Fibroblast of lung (primary cell): Measurements from ENCODE around the gene RASSF8. TPM values are rescaled to one million over a fixed set of nuclear protein-coding genes. Genes with fewer than 3 reads are reported as not detected.
A peak's percentile ranks its signal among the peaks of the same experiment; 100 is the strongest.

ENCODE experiments used
- DNase-seq, 2 donors: peaks; one replicate each; pipeline versions ENCODE4 v3.0.0 to v3.0.0-alpha.2; 2010; ENCODE audit warnings: low read depth in 2 of 2
- H2AFZ ChIP-seq: 2 replicates; pipeline ENCODE4 v1.5.1; 2012; ENCODE audit warnings: low read length, control low read depth, inconsistent platforms
- H3K27ac ChIP-seq: 2 replicates; pipeline ENCODE4 v1.5.1; 2011; ENCODE audit warnings: low read length, control low read depth; ENCODE audit not compliant: insufficient read depth
- H3K27me3 ChIP-seq: 2 replicates; pipeline ENCODE4 v1.5.1; 2011; ENCODE audit warnings: mild to moderate bottlenecking, low read length; ENCODE audit not compliant: control insufficient read depth, insufficient read depth
- H3K36me3 ChIP-seq: 2 replicates; pipeline ENCODE4 v1.5.1; 2011; ENCODE audit warnings: low read length; ENCODE audit not compliant: control insufficient read depth, insufficient read depth
- H3K4me1 ChIP-seq: 2 replicates; pipeline ENCODE4 v1.5.1; 2011; ENCODE audit warnings: low read length; ENCODE audit not compliant: control insufficient read depth, insufficient read depth; ENCODE audit errors: extremely low read depth
- H3K4me2 ChIP-seq: 2 replicates; pipeline ENCODE4 v1.5.1; 2011; ENCODE audit warnings: low read length, control low read depth; ENCODE audit not compliant: insufficient read depth; ENCODE audit errors: extremely low read depth
- H3K4me3 ChIP-seq, 4 experiments: fragments of 200-600 bp in 1 of 4; sonication (generic) in 1 of 4; replicated peaks in 1 of 4; 2 replicates each; pipeline ENCODE4 v1.5.1; 2011 to 2016; ENCODE audit warnings: low read length in 4 of 4, low read depth in 3 of 4, mild to moderate bottlenecking in 3 of 4, control low read depth in 2 of 4, inconsistent platforms in 1 of 4, mixed read lengths in 1 of 4; ENCODE audit not compliant: insufficient read depth in 1 of 4; ENCODE audit errors: control extremely low read depth in 1 of 4
- H3K79me2 ChIP-seq: 2 replicates; pipeline ENCODE4 v1.5.1; 2012; ENCODE audit warnings: mild to moderate bottlenecking, low read length, inconsistent platforms; ENCODE audit not compliant: control insufficient read depth, insufficient read depth
- H3K9ac ChIP-seq: 2 replicates; pipeline ENCODE4 v1.5.1; 2011; ENCODE audit warnings: mild to moderate bottlenecking, low read length, control low read depth; ENCODE audit not compliant: insufficient read depth
- H3K9me3 ChIP-seq: 2 replicates; pipeline ENCODE4 v1.5.1; 2012; ENCODE audit warnings: low read depth, low read length; ENCODE audit not compliant: control insufficient read depth, insufficient read depth
- H4K20me1 ChIP-seq: 2 replicates; pipeline ENCODE4 v1.5.1; 2011; ENCODE audit warnings: low read length; ENCODE audit not compliant: control insufficient read depth, insufficient read depth; ENCODE audit errors: extremely low read depth
- EZH2 ChIP-seq: IDR thresholded peaks from 2 replicates; pipeline ENCODE4 v1.5.1; 2012; ENCODE audit warnings: low read length, control low read depth, mild to moderate bottlenecking; ENCODE audit errors: missing control alignments
- polyA plus RNA-seq, 2 donors: library from polyadenylated mRNA; depleted of rRNA in 1 of 2; stranded (reverse) in 1 of 2; unstranded in 1 of 2; fragments of >200 nt; gene quantifications; 2 replicates each; pipeline ENCODE4 v1.2.1, GENCODE V29; 2011 to 2012; ENCODE audit warnings: missing spikeins in 1 of 2
- total RNA-seq: library from RNA; depleted of rRNA; stranded (reverse); fragments of >200 nt; gene quantifications from 2 replicates; pipeline ENCODE4 v1.2.1, GENCODE V29; 2014
- TF ChIP-seq, protein P1 (sequence below), 2 donors: IDR thresholded peaks in 1 of 2; conservative IDR thresholded peaks in 1 of 2; 1 replicate in 1 of 2; 2 replicates in 1 of 2; pipeline ENCODE4 v1.5.1; 2011 to 2012; ENCODE audit warnings: low read length in 2 of 2, control low read depth in 1 of 2, inconsistent platforms in 1 of 2, low read depth in 1 of 2, mild to moderate bottlenecking in 1 of 2

Gene RASSF8
- total and polyA plus RNA-seq, 2 donors (not counting 1 experiment from before 2014, with no cell fraction given): 28.8 to 52.8 TPM

DNA sequence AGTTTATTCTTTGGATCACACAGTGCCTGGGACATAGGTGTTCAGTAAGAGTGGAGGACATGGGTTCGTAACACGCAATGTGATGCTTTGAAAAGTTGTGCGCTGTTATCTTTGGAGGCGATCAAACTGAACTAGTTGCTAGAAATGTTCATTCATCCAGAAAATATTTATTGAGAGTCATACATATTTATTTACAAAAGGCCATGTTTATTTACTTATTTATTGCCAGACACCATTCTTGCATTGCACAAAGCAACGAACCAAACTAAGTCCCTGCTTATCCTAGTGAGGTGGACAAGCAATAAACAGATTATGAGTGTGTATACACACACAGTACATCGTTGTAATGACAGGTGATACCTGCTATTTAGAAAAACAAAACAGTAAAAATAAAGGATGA, 153.8 kb downstream of the RASSF8 start:
- Histone ChIP-seq H3K9me3 (no peaks in the 10 kb centered on the region), H3K4me2 (no peak overlapping the region)

DNA sequence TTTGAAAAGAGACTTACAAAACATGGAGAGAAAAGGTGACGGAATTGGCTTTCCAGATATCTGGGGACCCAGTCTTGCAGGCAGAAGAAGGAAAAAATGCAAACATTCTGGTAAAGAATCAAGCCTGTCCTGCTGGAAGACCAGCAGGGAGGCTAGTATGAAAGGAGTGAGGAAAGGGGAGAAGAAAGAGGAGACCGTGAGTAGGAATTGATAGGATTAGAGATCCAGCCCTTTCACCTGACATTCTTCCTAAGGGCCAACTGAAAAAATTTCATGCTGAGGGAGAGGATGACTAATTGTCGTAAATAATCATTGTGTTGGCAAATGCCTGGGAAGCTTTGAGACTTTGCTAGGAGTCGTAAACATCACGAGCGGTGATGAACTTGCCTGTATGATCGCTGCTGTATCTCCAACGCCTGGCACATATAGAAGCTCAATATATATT, 154.2 kb downstream of the RASSF8 start:
- Histone ChIP-seq H3K9me3 (no peaks in the 10 kb centered on the region), H3K27ac (no peak overlapping the region), H2AFZ (no peak overlapping the region), H3K4me2 (no peak overlapping the region), H3K4me1 (peaks cover 2% of the 10 kb centered on the region), H4K20me1 (no peaks in the 10 kb centered on the region), H3K9ac (no peak overlapping the region), H3K79me2 (no peaks in the 10 kb centered on the region), H3K4me3 (no peak overlapping the region), H3K36me3 (no peaks in the 10 kb centered on the region), H3K27me3 (no peaks in the 10 kb centered on the region)
- TF ChIP-seq EZH2: no peak
- TF ChIP-seq, protein P1, sequence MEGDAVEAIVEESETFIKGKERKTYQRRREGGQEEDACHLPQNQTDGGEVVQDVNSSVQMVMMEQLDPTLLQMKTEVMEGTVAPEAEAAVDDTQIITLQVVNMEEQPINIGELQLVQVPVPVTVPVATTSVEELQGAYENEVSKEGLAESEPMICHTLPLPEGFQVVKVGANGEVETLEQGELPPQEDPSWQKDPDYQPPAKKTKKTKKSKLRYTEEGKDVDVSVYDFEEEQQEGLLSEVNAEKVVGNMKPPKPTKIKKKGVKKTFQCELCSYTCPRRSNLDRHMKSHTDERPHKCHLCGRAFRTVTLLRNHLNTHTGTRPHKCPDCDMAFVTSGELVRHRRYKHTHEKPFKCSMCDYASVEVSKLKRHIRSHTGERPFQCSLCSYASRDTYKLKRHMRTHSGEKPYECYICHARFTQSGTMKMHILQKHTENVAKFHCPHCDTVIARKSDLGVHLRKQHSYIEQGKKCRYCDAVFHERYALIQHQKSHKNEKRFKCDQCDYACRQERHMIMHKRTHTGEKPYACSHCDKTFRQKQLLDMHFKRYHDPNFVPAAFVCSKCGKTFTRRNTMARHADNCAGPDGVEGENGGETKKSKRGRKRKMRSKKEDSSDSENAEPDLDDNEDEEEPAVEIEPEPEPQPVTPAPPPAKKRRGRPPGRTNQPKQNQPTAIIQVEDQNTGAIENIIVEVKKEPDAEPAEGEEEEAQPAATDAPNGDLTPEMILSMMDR (conservative IDR thresholded peaks at IDR 0.05 in 1 of 2, IDR thresholded peaks at IDR 0.05 in 1 of 2; ENCODE audit: low read depth in 1 of 2, low read length in 2 of 2): no peak
- DNase-seq: peak in 1 of 2 donors; percentile 25

More for the DNA sequence above, 153.8 kb downstream of the RASSF8 start:
- Histone ChIP-seq H3K36me3 (no peaks in the 10 kb centered on the region), H3K4me3 (no peak overlapping the region), H3K27me3 (no peaks in the 10 kb centered on the region), H3K79me2 (no peaks in the 10 kb centered on the region), H4K20me1 (no peaks in the 10 kb centered on the region), H3K4me1 (peaks cover 2% of the 10 kb centered on the region), H2AFZ (no peak overlapping the region), H3K27ac (no peak overlapping the region), H3K9ac (no peak overlapping the region)
- no peak for TF ChIP-seq EZH2
- TF ChIP-seq, protein P1 (conservative IDR thresholded peaks at IDR 0.05 in 1 of 2, IDR thresholded peaks at IDR 0.05 in 1 of 2; ENCODE audit: low read depth in 1 of 2, low read length in 2 of 2): no peak
- DNase-seq: no peak

DNA sequence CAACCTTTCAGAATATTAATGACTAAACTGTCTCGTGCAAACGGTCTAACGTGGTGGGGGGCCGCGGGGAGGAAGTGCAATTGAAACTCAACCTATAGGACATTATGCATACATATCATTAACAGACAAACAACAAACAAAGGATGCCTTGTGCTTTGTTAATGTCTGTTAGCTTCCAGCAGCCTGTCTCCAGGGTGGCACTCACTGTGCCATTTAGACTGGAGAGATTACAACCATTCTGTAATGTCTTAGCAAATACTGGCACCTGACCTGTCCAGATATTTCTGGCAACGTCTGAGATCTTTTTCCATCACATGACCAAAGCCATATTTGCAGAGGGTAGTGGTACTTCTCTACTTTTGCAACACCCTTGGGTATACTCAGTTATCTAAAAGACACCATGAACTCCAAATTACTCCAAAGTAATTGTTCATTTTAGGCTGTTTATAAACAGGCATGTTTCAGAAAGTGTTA, 154.7 kb downstream of the RASSF8 start:
- TF ChIP-seq, protein P1 (conservative IDR thresholded peaks at IDR 0.05 in 1 of 2, IDR thresholded peaks at IDR 0.05 in 1 of 2; ENCODE audit: low read depth in 1 of 2, low read length in 2 of 2): no peak
- TF ChIP-seq EZH2: no peak
- no peaks in the 10 kb centered on the region for H4K20me1 ChIP-seq
- no peaks in the 10 kb centered on the region for H3K27me3 ChIP-seq
- H3K9ac ChIP-seq: no peak overlapping the region
- no peaks in the 10 kb centered on the region for H3K9me3 ChIP-seq
- no peaks in the 10 kb centered on the region for H3K79me2 ChIP-seq
- no peak overlapping the region for H3K27ac ChIP-seq
- no peak overlapping the region for H2AFZ ChIP-seq
- H3K4me1 ChIP-seq: peaks cover 2% of the 10 kb centered on the region
- DNase-seq: no peak
- H3K4me2 ChIP-seq: no peak overlapping the region
- H3K4me3 ChIP-seq: peak overlapping the region in 1 of 4 experiments; percentile 62
- H3K36me3 ChIP-seq: no peaks in the 10 kb centered on the region
